Mesenteric fat pad (tissue), 1 donor: ENCODE results near the gene CCDC6. TPM values are rescaled to one million over a fixed set of nuclear protein-coding genes. Genes with fewer than 3 reads are reported as not detected.
"Not testable (repeated sequence)": the region's sequence is repeated elsewhere in the genome, so short reads cannot be mapped to it uniquely, and the experiment has no call there.

Experiments
- DNase-seq: peaks from one replicate; pipeline ENCODE4 v3.0.0-alpha.2; 2020; ENCODE audit warnings: low spot score
- long read RNA-seq: library from polyadenylated mRNA; unstranded; transcript quantifications from one replicate; pipeline ENCODE4 v2.0.0, GENCODE V29; 2020
- total RNA-seq: library from RNA; stranded (reverse); fragmentation: NEBNext Ultra II Directional; extraction: Animal tissue kit (Norgen Biotek cat#: 25700); gene quantifications from one replicate; pipeline ENCODE4 v1.2.1, GENCODE V29; 2021
- donor health status: DM: yes; HTN: yes; CAD: no.

CCDC6 gene
- total RNA-seq, result 31.2 TPM
- long read RNA-seq, full-length matches to known transcripts, result 5 of 12 reads
- long read RNA-seq, partial matches to known transcripts, result 4 of 12 reads
- long read RNA-seq, other reads (novel, unspliced or antisense), result 3 of 12 reads

DNA sequence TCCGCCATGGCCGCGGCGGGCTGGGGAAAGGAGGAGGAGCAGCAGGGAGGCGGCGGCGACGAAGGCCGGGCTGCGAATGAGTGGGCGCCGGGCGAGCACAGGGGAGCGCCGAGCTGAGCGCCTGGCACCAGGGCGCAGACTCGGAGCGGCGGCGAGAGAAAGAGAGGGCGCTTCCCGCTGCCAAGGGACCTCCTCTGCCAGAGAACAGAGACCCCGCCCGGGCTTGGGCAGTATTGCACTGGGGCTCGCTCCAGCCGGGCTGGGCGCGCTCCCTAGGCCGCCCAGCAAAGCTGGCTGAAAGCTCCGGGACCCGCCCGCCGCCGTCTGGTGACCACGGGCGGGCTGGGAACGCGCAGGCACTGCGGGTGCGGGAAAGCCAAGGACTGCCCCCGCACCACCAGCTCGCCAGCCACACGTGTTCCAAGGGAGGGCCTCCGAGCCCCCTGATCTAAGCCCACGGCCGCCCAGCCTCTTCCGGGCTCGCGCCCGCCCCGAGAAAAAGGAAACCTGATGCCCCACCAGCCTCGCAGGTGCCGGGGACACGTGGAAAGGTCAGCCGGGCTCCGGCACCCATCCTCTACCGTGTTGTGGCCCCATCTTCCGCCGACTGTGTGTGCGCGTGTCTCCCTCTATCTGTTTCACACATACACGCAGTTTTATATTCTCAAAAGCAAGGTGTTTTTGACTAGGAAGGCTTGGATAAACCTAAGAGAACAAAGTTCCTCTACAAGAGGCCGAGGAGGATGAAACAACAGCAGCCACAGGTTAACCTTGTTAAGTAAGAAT lies at the start of gene CCDC6:
Gene CCDC6, minus strand, starts transcription at position 140 of the 786 bp plus-strand sequence. Its CDS starts 132 bp downstream, at position 8.
- peak; percentile 96 for DNase-seq

DNA sequence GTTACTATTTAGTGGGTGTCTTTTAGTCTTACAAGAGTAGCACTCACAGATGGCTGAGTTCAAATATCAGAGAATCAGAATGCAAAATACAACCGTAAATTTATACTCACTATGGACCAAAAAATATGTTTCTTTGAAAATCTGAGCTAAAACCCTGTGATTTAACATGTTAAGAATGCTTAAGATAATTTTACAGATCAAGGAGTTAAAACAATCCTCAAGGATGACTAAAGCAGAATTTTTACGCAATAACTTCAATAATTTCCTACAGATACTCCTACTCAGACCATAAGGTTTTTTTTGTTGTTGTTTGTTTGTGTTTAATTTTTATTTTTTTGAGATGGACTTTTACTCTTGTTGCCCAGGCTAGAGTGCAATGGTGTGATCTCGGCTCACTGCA lies 47.9 kb upstream of the CCDC6 start:
- DNase-seq, result no peak

- not testable (repeated sequence) for DNase-seq
These were observed 47.4 kb upstream of the CCDC6 start for GRCh38 chr10:59953711-59954110.

- DNase-seq, result no peak
These were observed 43.7 kb upstream of the CCDC6 start for GRCh38 chr10:59950105-59950504.

DNA sequence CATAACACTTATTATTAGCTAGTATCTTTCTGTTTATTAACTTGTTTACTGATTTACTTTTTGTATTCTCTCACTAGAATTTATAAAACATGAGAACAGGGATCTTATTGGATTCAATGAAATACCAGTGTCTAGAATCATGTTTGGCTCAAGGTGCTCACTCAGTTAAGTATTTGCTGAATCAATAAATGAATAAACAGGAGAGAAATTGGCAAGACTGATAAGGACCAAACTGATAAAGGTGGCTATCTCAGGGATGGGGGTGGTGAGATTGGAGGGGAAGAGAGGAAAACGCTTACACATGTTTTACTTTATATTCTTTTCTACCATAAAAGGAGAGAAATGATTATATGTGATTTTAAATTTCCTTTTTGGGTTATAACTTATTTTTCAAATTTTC lies 43.3 kb upstream of the CCDC6 start:
- no peak for DNase-seq

GRCh38 chr10:59945991-59946390 lies 39.6 kb upstream of the CCDC6 start:
- DNase-seq, result no peak

GRCh38 chr10:59945590-59945989 lies 39.2 kb upstream of the CCDC6 start:
- DNase-seq, result no peak

GRCh38 chr10:59944339-59944935 lies 38.1 kb upstream of the CCDC6 start:
- DNase-seq, result no peak

DNA sequence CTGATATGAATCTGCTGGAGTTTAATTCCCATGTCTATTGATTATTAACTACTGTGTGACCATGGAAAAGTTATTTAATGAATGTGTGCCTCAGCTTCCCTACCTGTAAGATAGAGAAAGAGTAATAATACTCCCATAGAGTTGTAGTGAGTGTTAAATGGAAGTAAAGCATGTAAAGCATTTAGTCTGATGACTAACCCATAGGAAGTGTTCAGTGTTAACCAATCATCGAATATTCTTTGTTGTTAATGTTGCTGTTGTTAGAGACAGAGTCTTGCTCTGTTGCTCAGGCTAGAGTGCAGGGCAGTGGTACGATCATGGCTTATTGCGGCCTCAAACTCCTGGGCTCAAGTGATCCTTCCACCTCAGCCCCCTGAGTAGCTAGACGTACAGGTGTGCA lies 36.2 kb upstream of the CCDC6 start:
- no peak for DNase-seq

GRCh38 chr10:59937720-59938119 lies 31.4 kb upstream of the CCDC6 start:
- no peak for DNase-seq

- DNase-seq, result no peak
These were observed 28.3 kb upstream of the CCDC6 start for GRCh38 chr10:59934701-59935100.

DNA sequence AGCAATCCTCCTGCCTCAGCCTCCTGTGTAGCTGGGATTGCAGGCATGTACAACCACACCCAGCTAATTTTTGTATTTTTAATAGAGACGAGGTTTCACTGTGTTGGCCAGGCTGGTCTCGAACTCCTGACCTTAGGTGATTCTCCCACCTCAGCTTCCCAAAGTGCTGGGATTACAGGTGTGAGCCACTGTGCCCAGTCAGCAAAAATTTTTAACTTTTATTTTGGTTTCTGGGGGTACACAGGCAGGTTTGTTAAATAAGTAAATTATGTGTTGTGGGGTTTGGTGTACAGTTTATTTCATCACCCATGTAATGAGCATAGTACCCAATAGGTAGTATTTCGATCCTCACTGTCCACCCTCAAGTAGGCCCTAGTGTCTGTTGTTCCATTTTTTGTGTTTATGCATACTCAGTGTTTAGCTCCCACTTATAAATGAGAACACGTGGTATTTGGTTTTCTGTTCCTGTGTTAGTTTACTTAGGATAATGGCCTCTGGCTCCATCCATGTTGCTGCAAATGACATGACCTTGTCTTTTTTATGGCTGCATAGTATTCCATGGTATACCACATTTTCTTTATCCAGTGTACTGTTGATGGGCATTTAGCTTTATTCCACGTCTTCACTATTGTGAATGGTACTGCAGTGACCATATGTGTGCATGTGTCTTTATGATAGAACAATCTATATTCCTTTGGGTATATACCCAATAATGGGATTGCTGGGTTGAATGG lies 24.6 kb upstream of the CCDC6 start:
- not testable (repeated sequence) for DNase-seq

- DNase-seq, result no peak
These were observed 19.7 kb upstream of the CCDC6 start for GRCh38 chr10:59926086-59926485.

GRCh38 chr10:59922907-59923306 lies 16.6 kb upstream of the CCDC6 start:
- no peak for DNase-seq

DNA sequence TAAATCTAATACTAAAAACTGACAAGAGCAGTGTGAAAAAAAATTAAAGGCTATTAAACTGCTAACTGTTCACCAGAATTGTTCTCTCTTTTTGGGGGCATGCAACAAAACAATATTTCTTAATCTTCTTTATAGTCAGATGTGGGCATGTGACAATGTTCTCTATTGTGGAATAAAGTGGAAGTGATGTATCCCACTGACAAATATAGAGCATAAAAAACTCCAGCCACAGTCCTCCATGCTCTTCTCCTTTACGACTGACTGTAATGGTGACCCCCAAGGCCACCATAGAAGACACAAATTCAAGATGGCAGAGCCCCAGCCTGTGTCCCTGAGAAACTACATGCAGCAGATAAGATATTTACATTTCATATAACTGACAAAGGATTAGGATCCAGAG lies 11.6 kb upstream of the CCDC6 start:
- DNase-seq, result no peak

DNA sequence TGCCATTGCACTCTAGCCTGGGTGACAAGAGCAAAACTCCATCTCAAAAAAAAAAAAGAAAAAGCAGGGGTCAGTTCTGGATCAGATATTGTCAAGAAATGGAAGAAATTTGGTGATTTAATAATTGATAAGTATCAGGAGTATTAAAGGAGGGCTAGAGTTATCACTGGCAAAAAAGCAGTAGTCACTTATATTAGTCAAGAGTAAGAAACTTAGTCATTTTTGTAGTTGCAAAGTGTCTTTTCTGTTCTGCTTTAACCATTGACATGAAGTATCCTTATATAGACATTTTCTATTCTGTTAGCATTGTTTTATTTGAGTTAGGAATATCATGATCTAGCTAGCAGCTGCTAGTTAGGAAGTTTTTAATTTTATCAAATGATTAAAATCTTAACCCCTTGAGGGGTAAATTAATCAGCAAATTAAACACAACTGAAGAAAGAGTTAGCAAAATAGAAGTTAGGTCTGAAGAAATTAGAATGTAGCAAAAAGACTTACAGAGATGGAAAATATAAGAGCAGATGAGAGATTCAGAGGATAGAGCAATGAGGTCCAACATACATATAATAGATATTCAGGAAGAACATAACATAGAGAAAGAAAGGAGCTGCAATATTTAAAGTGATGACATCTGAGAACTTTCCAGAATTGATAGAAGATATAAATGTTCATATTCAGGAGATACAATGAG lies 7.3 kb upstream of the CCDC6 start:
- no peak for DNase-seq

DNA sequence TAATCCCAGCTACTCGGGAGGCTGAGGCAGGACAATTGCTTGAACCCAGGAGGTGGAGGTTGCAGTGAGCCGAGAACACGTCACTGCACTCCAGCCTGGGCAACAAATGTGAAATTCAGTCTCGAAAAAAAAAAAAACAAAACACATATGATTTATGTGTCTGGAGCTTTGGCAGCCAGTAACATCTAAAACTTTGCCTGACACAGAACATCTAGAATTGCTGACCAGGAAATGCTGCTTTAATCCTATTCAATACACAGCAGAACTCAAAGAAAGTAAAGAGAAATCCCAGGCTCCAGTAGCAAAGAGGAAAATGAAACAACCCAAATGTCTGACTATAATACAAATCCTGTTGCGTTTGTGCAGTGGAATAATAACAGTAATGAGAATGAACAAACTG lies 4.5 kb upstream of the CCDC6 start:
- no peak for DNase-seq

DNA sequence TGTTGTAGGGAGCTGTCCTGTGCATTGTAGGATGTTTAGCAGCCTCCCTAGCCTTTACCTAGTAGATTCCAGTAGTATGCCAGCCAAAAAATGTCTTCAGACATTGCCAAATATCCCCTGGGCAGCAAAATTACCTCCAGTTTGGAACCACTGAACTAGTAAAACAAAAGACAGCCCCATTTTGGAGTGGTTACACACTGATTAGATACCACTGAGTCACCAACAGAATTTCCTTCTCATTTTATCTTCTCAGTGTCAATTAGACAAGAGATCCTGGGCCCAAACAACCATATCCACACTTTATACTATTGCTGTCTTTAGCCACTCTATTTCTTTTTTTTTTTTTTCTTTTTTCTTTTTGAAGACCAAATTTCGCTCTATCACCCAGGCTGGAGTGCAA lies 3.5 kb upstream of the CCDC6 start:
- DNase-seq, result no peak

- no peak for DNase-seq
These were observed 2.4 kb upstream of the CCDC6 start for GRCh38 chr10:59908808-59909143.

DNA sequence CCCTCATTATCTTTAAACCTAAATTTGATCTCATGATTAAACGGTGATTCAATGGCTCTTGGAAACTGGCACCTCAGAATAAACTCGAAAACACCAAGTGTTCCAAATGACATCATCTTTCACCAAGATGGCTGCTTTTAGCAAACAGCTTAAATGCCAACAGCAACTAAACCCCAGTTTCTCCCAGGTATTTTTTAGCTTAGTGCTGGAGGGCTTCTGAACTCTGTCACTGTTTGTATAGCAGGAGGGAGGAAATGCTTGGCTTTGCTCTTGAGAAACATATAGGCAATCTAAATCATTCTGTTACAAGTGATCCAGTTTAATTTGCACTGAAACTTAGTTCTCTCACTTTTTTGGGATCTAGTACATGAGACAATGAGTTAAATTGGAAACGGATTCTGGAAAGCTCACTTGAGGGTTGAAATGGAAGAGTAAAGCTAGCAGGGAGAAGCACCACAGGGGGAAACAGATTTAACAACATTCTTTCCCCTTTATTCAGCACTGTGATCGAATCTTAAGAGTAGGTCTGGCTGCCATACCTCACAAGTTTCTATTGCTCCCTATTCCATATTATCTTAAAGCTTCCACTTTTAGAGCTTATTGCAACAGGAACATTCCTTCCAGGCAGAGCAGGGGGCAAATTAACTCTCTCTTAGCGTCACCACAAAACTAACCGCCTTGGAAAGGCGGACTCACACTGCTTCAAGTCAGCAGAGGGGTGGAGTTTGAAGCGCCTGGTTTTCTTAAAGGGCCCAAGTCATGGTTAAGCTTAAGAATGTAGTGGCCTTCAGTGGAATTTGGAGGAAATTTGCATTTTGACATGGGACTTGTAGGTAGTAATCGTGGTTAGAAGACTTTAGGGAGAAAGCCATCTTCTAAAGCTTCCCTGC lies 1.8 kb upstream of the CCDC6 start:
- DNase-seq, result no peak

DNA sequence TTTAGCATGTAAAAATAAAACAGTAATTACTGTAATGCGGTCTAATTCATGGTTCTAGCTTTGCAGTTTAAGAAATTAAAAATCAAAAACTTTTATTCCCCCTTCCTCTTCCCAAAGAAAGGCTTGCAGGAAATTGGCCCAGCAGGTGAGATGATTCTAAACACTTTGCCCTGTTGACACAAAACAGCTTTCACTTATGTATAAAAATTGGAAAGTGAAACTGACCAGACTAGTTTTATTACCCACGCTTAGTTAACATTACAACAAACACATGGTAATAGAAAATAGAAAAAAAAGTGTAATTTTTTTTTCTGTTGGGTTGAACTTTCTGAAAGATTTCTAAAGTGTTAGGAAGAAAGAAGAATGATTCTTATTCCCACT lies 1.2 kb upstream of the CCDC6 start:
- no peak for DNase-seq
